Stomach (tissue), 9 donors: ENCODE data around the gene PRELID3B. TPM values are rescaled to one million over a fixed set of nuclear protein-coding genes. Genes with fewer than 3 reads are reported as not detected.

Experiments
- DNase-seq, 2 donors: peaks; one replicate each; pipeline versions ENCODE4 v3.0.0 to v3.0.0-alpha.2; 2013 to 2019
- H3K27ac ChIP-seq, 5 donors: fragments of 200-600 bp in 4 of 5; sonication (generic) in 4 of 5; one replicate each; pipeline ENCODE4 v1.5.1; 2013 to 2019; ENCODE audit warnings: mild to moderate bottlenecking in 1 of 5, moderate library complexity in 1 of 5
- H3K27me3 ChIP-seq, 3 donors: fragments of 200-600 bp; sonication (generic); one replicate each; pipeline ENCODE4 v1.5.1; 2017 to 2019; ENCODE audit warnings: mixed run types in 1 of 3
- H3K36me3 ChIP-seq, 4 donors: fragments of 200-600 bp; sonication (generic); 1 replicate in 3 of 4; 2 replicates in 1 of 4; pipeline ENCODE4 v1.5.1; 2016 to 2019
- H3K4me1 ChIP-seq, 4 donors: fragments of 200-600 bp; sonication (generic); one replicate each; pipeline ENCODE4 v1.5.1; 2016 to 2019
- H3K4me3 ChIP-seq, 4 donors: fragments of 200-600 bp; sonication (generic) in 3 of 4; one replicate each; pipeline ENCODE4 v1.5.1; 2016 to 2019; ENCODE audit warnings: mild to moderate bottlenecking in 1 of 4
- H3K9me3 ChIP-seq, 4 donors: fragments of 200-600 bp; sonication (generic); one replicate each; pipeline ENCODE4 v1.5.1; 2016 to 2019
- CTCF ChIP-seq, 7 experiments: fragments of 450-650 bp in 4 of 7; fragments of 200-600 bp in 3 of 7; sonication (generic) in 3 of 7; IDR thresholded peaks; one replicate each; pipeline ENCODE4 v1.5.1; 2016 to 2019; ENCODE audit warnings: antibody characterized with exemption in 7 of 7, control low read depth in 2 of 7, mild to moderate bottlenecking in 1 of 7
- EP300 ChIP-seq: sonication (generic); formaldehyde crosslinking; IDR thresholded peaks from one replicate; pipeline ENCODE4 v1.6.1; 2017; ENCODE audit warnings: antibody characterized with exemption
- POLR2A ChIP-seq, 4 donors: fragments of 450-650 bp; IDR thresholded peaks; one replicate each; pipeline ENCODE4 v1.6.1; 2016; ENCODE audit warnings: antibody characterized with exemption in 4 of 4, control low read depth in 2 of 4, mild to moderate bottlenecking in 1 of 4, moderate library complexity in 1 of 4
- POLR2AphosphoS5 ChIP-seq, 3 donors: sonication (generic); formaldehyde crosslinking; IDR thresholded peaks; one replicate each; pipeline ENCODE4 v1.6.1; 2016; ENCODE audit warnings: antibody characterized with exemption in 3 of 3
- WGBS, 5 donors: extraction: QIAGEN DNeasy Blood & Tissue Kit in 3 of 5; methylation state at CpG; one replicate each; pipeline versions ENCODE4 v1.1.5 to v1.1.7; 2013 to 2018; 5-methylcytosine and 5-hydroxymethylcytosine counted together
- intact Hi-C: fragments of 100-400 bp; cut with DNase I; formaldehyde crosslinking; loops from one replicate; pipeline ENCODE4 v1.15.1; 2023; ENCODE audit warnings: low total_unique reads
- polyA plus RNA-seq, 3 donors: library from polyadenylated mRNA; stranded (reverse); fragments of 200-250 nt; gene quantifications; one replicate each; pipeline ENCODE4 v1.2.3, GENCODE V29; 2013
- total RNA-seq, 5 donors: library from RNA; depleted of rRNA; stranded (reverse); fragments of >200 nt; gene quantifications; one replicate each; pipeline versions ENCODE4 v1.1.0 to v1.2.3, GENCODE V29; 2014 to 2016
- donor health status: healthy with polysubstance abuse.
- donor health status: Bipolar disorder and iron deficiency.
- donor health status: healthy.

PRELID3B gene
- total and polyA plus RNA-seq, 8 donors = 20.0 to 322 (median 56.1) TPM

GRCh38 chr20:59006864-59007664 lies 35.5 kb downstream of the PRELID3B start, which contains the start of gene CTSZ:
Gene CTSZ, minus strand, starts transcription at chr20:59007254. Its CDS starts 126 bp downstream, at chr20:59007128.
- Histone ChIP-seq H3K9me3 (no peaks in the 10 kb centered on the region), H3K27me3 (no peaks in the 10 kb centered on the region), H3K27ac (peak within 1 kb of the TSS; percentile 72 to 90 (median 84)), H3K36me3 (peaks cover 0 to 20% (median 17%) of the 10 kb centered on the region in 4 donors), H3K4me3 (peak within 1 kb of the TSS; percentile 67 to 86 (median 77)), H3K4me1 (peaks cover 28 to 74% (median 58%) of the 10 kb centered on the region in 4 donors)
- DNase-seq = peak; percentile 67 to 89
- no peak for TF ChIP-seq POLR2A (IDR thresholded peaks at IDR 0.05)
- no peak for TF ChIP-seq EP300
- TF ChIP-seq POLR2AphosphoS5 (IDR thresholded peaks at IDR 0.05) = no peak
- TF ChIP-seq CTCF (IDR thresholded peaks at IDR 0.05) = no peak
- WGBS, 5 donors = 4 to 13% (median 7%) methylated on average over 11 to 82 of the region's 82 CpGs
- intact Hi-C loops = loop anchor here (5.0 kb wide), 1 partner anchor 35 kb away; the partner anchor contains the start of gene PRELID3B

GRCh38 chr20:59006167-59006863 lies 36.3 kb downstream of the PRELID3B start:
- Histone ChIP-seq H3K36me3 (peaks cover 2 to 28% (median 24%) of the 10 kb centered on the region in 4 donors), H3K27me3 (no peaks in the 10 kb centered on the region), H3K9me3 (no peaks in the 10 kb centered on the region), H3K4me1 (peaks cover 28 to 70% (median 57%) of the 10 kb centered on the region in 4 donors), H3K4me3 (peak overlapping the region; percentile 67 to 86 (median 77)), H3K27ac (peak overlapping the region; percentile 72 to 90 (median 84))
- DNase-seq = no peak
- no peak for TF ChIP-seq POLR2AphosphoS5 (IDR thresholded peaks at IDR 0.05)
- no peak for TF ChIP-seq POLR2A (IDR thresholded peaks at IDR 0.05)
- no peak for TF ChIP-seq CTCF (IDR thresholded peaks at IDR 0.05)
- TF ChIP-seq EP300 = no peak
- intact Hi-C loops = loop anchor here (5.0 kb wide), 1 partner anchor 36 kb away; the partner anchor contains the start of gene PRELID3B
- WGBS, 5 donors = 24 to 38% (median 35%) methylated on average over 14 to 29 of the region's 29 CpGs

- peaks cover 28 to 65% (median 53%) of the 10 kb centered on the region in 4 donors for H3K4me1 ChIP-seq
- no peak for DNase-seq
- no peaks in the 10 kb centered on the region for H3K9me3 ChIP-seq
- 71 to 86% (median 77%) methylated on average over 3 of the region's 3 CpGs for WGBS, 5 donors
- H3K36me3 ChIP-seq = peaks cover 8 to 34% (median 31%) of the 10 kb centered on the region in 4 donors
- H3K4me3 ChIP-seq = peak overlapping the region; percentile 67 to 86 (median 77)
- TF ChIP-seq POLR2AphosphoS5 (IDR thresholded peaks at IDR 0.05) (no peak), EP300 (no peak), POLR2A (IDR thresholded peaks at IDR 0.05) (no peak), CTCF (IDR thresholded peaks at IDR 0.05) (no peak)
- H3K27me3 ChIP-seq = no peaks in the 10 kb centered on the region
- H3K27ac ChIP-seq = peak overlapping the region; percentile 8 to 90 (median 84)
- intact Hi-C loops = loop anchor here (5.0 kb wide), 1 partner anchor 37 kb away; the partner anchor contains the start of gene PRELID3B
These were observed 36.9 kb downstream of the PRELID3B start for GRCh38 chr20:59005523-59006166.
